NCI-H1105 treated with DMSO at 0.1 percent for 48 hours (cell line): Measurements from ENCODE around the gene FSTL4.
"Not testable (repeated sequence)": the region's sequence is repeated elsewhere in the genome, so short reads cannot be mapped to it uniquely, and the experiment has no call there.

Source experiments
- DNase-seq: peaks from one replicate; lab custom pipeline; 2025; lab: John Stamatoyannopoulos, UW

The FSTL4 gene

GRCh38 chr5:133170756-133171387, 441.5 kb downstream of the FSTL4 start:
- not testable (repeated sequence) for DNase-seq

- no peak for DNase-seq
Measured at GRCh38 chr5:133164759-133165158, 447.6 kb downstream of the FSTL4 start.

- DNase-seq, result no peak
Measured at GRCh38 chr5:133163839-133164238, 448.5 kb downstream of the FSTL4 start.

GRCh38 chr5:133159543-133159942, 452.8 kb downstream of the FSTL4 start:
- no peak for DNase-seq

GRCh38 chr5:133155326-133155969, 456.9 kb downstream of the FSTL4 start:
- no peak for DNase-seq

- no peak for DNase-seq
Measured at GRCh38 chr5:133154274-133155075, 457.9 kb downstream of the FSTL4 start.

- no peak for DNase-seq
Measured at GRCh38 chr5:133150909-133151544, 461.3 kb downstream of the FSTL4 start.

GRCh38 chr5:133149345-133149744, 463.0 kb downstream of the FSTL4 start:
- no peak for DNase-seq

- DNase-seq, result no peak
Measured at GRCh38 chr5:133147815-133148567, 464.4 kb downstream of the FSTL4 start.

- DNase-seq, result no peak
Measured at GRCh38 chr5:133147411-133147810, 464.9 kb downstream of the FSTL4 start.
